IMR-90 (cell line): ENCODE data around the gene ING3. TPM values are rescaled to one million over a fixed set of nuclear protein-coding genes. Genes with fewer than 3 reads are reported as not detected.

Experiments
- ATAC-seq: fragments of 200-7000 bp; cut with Tn5 transposase; 2 replicates; pipeline ENCODE4 v1.9.1; 2020; ENCODE audit warnings: low read depth, mild to moderate bottlenecking, moderate library complexity
- BruUV-seq: library from RNA; stranded (reverse); fragments of 400-500 nt; replicated peaks from 2 replicates; lab custom pipeline; 2021; lab: Mats Ljungman, UMichigan
- CTCF ChIA-PET: fragments of 300-600 bp; formaldehyde crosslinking; extraction: SDS; loops from one replicate; lab custom pipeline; 2021; ENCODE audit warnings: antibody characterized with exemption; lab: Yijun Ruan, JAX
- POLR2A ChIA-PET: fragments of 300-600 bp; sonication (Branson Sonifier 250); formaldehyde crosslinking; loops from one replicate; lab custom pipeline; 2022; ENCODE audit warnings: antibody characterized with exemption; ENCODE audit not compliant: unreplicated experiment; lab: Charles Lee
- DNase-seq: peaks from one replicate; pipeline ENCODE4 v3.0.0; 2013
- H2AFZ ChIP-seq: replicated peaks from 2 replicates; pipeline ENCODE3; 2013; ENCODE audit warnings: low read length, mild to moderate bottlenecking; ENCODE audit not compliant: poor library complexity
- H2AK5ac ChIP-seq: 2 replicates; pipeline ENCODE4 v1.6.1; 2013; ENCODE audit warnings: low read depth, low read length, inconsistent platforms
- H2AK9ac ChIP-seq: replicated peaks from 2 replicates; pipeline ENCODE3; 2013; ENCODE audit warnings: mild to moderate bottlenecking, low read depth, low read length, moderate library complexity; ENCODE audit not compliant: poor library complexity
- H2BK120ac ChIP-seq: 2 replicates; pipeline ENCODE4 v1.6.1; 2013; ENCODE audit warnings: low read depth, low read length, inconsistent platforms
- H2BK15ac ChIP-seq: 3 replicates; pipeline ENCODE4 v1.6.1; 2013; ENCODE audit warnings: low read depth, low read length, inconsistent platforms
- H2BK20ac ChIP-seq: 2 replicates; pipeline ENCODE4 v1.6.1; 2013; ENCODE audit warnings: low read depth, mild to moderate bottlenecking, inconsistent platforms, low read length, moderate library complexity
- H2BK5ac ChIP-seq: 2 replicates; pipeline ENCODE4 v1.6.1; 2013; ENCODE audit warnings: mild to moderate bottlenecking, low read depth, low read length, inconsistent platforms; ENCODE audit not compliant: poor library complexity, severe bottlenecking
- H3K14ac ChIP-seq: replicated peaks from 2 replicates; pipeline ENCODE4 v1.6.1; 2013; ENCODE audit warnings: low read depth, low read length, inconsistent platforms
- H3K18ac ChIP-seq: 2 replicates; pipeline ENCODE4 v1.6.1; 2013; ENCODE audit warnings: low read depth, low read length, control low read depth
- H3K23ac ChIP-seq: 2 replicates; pipeline ENCODE4 v1.6.1; 2013; ENCODE audit warnings: low read depth, low read length, inconsistent platforms
- H3K27ac ChIP-seq: 2 replicates; pipeline ENCODE4 v1.5.1; 2013; ENCODE audit warnings: mild to moderate bottlenecking, control low read depth, low read length; ENCODE audit not compliant: insufficient read depth
- H3K27me3 ChIP-seq: 2 replicates; pipeline ENCODE4 v1.6.1; 2013; ENCODE audit warnings: low read length; ENCODE audit not compliant: control insufficient read depth, insufficient read depth
- H3K36me3 ChIP-seq: 2 replicates; pipeline ENCODE4 v1.6.1; 2013; ENCODE audit warnings: low read length, mixed read lengths; ENCODE audit not compliant: control insufficient read depth, insufficient read depth
- H3K4ac ChIP-seq: 2 replicates; pipeline ENCODE4 v1.6.1; 2013; ENCODE audit warnings: low read depth, low read length, inconsistent platforms
- H3K4me1 ChIP-seq: 2 replicates; pipeline ENCODE4 v1.6.1; 2013; ENCODE audit warnings: low read length, mixed read lengths; ENCODE audit not compliant: control insufficient read depth, insufficient read depth
- H3K4me2 ChIP-seq: 2 replicates; pipeline ENCODE4 v1.6.1; 2013; ENCODE audit warnings: low read depth, mild to moderate bottlenecking, control low read depth, low read length, moderate library complexity
- H3K4me3 ChIP-seq: 2 replicates; pipeline ENCODE4 v1.5.1; 2013; ENCODE audit warnings: low read depth, mild to moderate bottlenecking, control low read depth, low read length, moderate library complexity; ENCODE audit not compliant: insufficient read depth
- H3K56ac ChIP-seq: 2 replicates; pipeline ENCODE4 v1.6.1; 2013; ENCODE audit warnings: low read length, inconsistent platforms; ENCODE audit not compliant: insufficient read depth; ENCODE audit errors: extremely low read depth
- H3K79me1 ChIP-seq, 2 experiments: 2 replicates each; pipeline ENCODE4 v1.6.1; 2013; ENCODE audit warnings: low read length in 2 of 2, inconsistent platforms in 1 of 2, low read depth in 1 of 2
- H3K9ac ChIP-seq: 2 replicates; pipeline ENCODE4 v1.6.1; 2013; ENCODE audit warnings: low read depth, low read length, control low read depth
- H3K9me1 ChIP-seq: 2 replicates; pipeline ENCODE4 v1.6.1; 2013; ENCODE audit warnings: low read length, inconsistent platforms; ENCODE audit not compliant: insufficient read depth
- H3K9me3 ChIP-seq: 2 replicates; pipeline ENCODE4 v1.6.1; 2013; ENCODE audit warnings: low read length; ENCODE audit not compliant: control insufficient read depth, insufficient read depth
- H4K20me1 ChIP-seq: 2 replicates; pipeline ENCODE4 v1.6.1; 2013; ENCODE audit warnings: low read length, inconsistent platforms; ENCODE audit not compliant: insufficient read depth
- H4K5ac ChIP-seq: 2 replicates; pipeline ENCODE4 v1.6.1; 2013; ENCODE audit warnings: mild to moderate bottlenecking, low read depth, low read length, control low read depth
- H4K8ac ChIP-seq, 2 experiments: 2 replicates each; pipeline ENCODE4 v1.6.1; 2013; ENCODE audit warnings: low read depth in 2 of 2, low read length in 2 of 2, control low read depth in 1 of 2, inconsistent platforms in 1 of 2
- H4K91ac ChIP-seq: 2 replicates; pipeline ENCODE4 v1.6.1; 2013; ENCODE audit warnings: low read depth, low read length, inconsistent platforms; ENCODE audit not compliant: insufficient read depth
- CTCF ChIP-seq: conservative IDR thresholded peaks from 2 replicates; pipeline ENCODE4 v1.5.1; 2012; ENCODE audit warnings: mild to moderate bottlenecking, low read depth, low read length, improper control_type of control experiment
- POLR2A ChIP-seq: IDR thresholded peaks from 2 replicates; pipeline ENCODE4 v1.6.1; 2012; ENCODE audit warnings: mild to moderate bottlenecking, low read depth, low read length
- RAD21 ChIP-seq: IDR thresholded peaks from 2 replicates; pipeline ENCODE4 v1.6.1; 2012; ENCODE audit warnings: low read length, improper control_type of control experiment
- RFX5 ChIP-seq: IDR thresholded peaks from 2 replicates; pipeline ENCODE4 v1.8.0; 2012; ENCODE audit warnings: low read depth, mild to moderate bottlenecking, low read length, moderate library complexity
- WGBS, 2 experiments: methylation state at CpG; one replicate each; pipeline versions ENCODE4 v1.1.5 to v1.1.7; 2013; ENCODE audit warnings: missing lambda C conversion rate in 2 of 2; ENCODE audit not compliant: insufficient read length in 1 of 2; ENCODE audit errors: extremely low coverage in 2 of 2; 5-methylcytosine and 5-hydroxymethylcytosine counted together
- dilution Hi-C: fragments of 300-500 bp; cut with HindIII; formaldehyde crosslinking; loops from one replicate; pipeline ENCODE4 v1.14.3; 2018; ENCODE audit warnings: low sequenced_read_pairs; ENCODE audit not compliant: unreplicated experiment
- in situ Hi-C: fragments of 300-500 bp; cut with MboI; formaldehyde crosslinking; loops from 3 replicates; pipeline ENCODE4 v1.14.3; 2019; ENCODE audit warnings: low sequenced_read_pairs, inconsistent platforms, mixed read lengths
- intact Hi-C: fragments of 100-400 bp; cut with micrococcal nuclease; formaldehyde crosslinking; loops from 2 replicates; pipeline ENCODE4 v1.10.0; 2022
- polyA plus RNA-seq, 3 experiments: library from polyadenylated mRNA; depleted of rRNA; stranded (reverse); fragments of >200 nt; gene quantifications; 2 replicates each; pipeline ENCODE4 v1.2.3, GENCODE V29; 2012; ENCODE audit warnings: low replicate concordance in 1 of 3
- total RNA-seq: library from RNA; depleted of rRNA; stranded (reverse); fragments of >200 nt; gene quantifications from 2 replicates; pipeline ENCODE4 v1.2.3, GENCODE V29; 2012

Gene ING3
- total and polyA plus RNA-seq, 2 of the 4 experiments (the other 2 are of a cell fraction), result 7.2 to 11.3 TPM

DNA sequence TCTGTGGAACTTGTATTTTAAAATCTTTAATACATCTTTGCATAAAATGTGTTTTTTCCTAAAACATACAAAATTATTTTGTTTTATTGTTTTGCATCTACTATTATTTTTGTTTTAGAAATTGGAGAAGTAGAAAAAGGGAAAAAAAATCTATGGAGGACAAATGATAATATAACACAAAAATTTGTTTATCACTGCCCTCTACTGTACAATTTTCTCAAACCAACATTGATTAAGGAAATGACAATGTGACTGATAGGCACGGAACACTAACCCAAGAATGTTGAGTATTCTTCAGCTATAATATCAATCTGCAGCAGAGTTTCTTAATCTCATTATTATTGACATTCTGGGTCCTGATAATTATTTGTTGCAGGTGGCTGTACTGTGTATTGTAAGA is 9.5 kb upstream of the ING3 start:
- H4K5ac ChIP-seq, result no peak overlapping the region

More for the DNA sequence above, 9.5 kb upstream of the ING3 start:
- Histone ChIP-seq H3K56ac (no peak overlapping the region), H4K91ac (no peak overlapping the region), H2BK15ac (no peak overlapping the region), H3K14ac (no peak overlapping the region), H3K27me3 (no peaks in the 10 kb centered on the region), H3K4ac (no peak overlapping the region), H2BK120ac (no peak overlapping the region), H2AK5ac (no peak overlapping the region), H2BK20ac (no peak overlapping the region), H3K18ac (no peak overlapping the region), H3K9ac (no peak overlapping the region), H3K4me1 (no peaks in the 10 kb centered on the region), H2AK9ac (no peak overlapping the region), H4K8ac (no peak overlapping the region), H3K27ac (no peak overlapping the region), H3K9me3 (no peaks in the 10 kb centered on the region), H2AFZ (no peak overlapping the region), H3K79me1 (no peaks in the 10 kb centered on the region), H3K4me2 (no peak overlapping the region), H3K9me1 (no peaks in the 10 kb centered on the region), H2BK5ac (no peak overlapping the region), H3K36me3 (no peaks in the 10 kb centered on the region), H3K23ac (no peak overlapping the region), H4K20me1 (no peaks in the 10 kb centered on the region), H3K4me3 (no peak overlapping the region)
- DNase-seq (no peak), ATAC-seq (peak; percentile 57; the same call in 1 of the 2 replicates)
- in situ Hi-C loops, result no loop called here
- no TSS peak for BruUV-seq
- ChIA-PET CTCF (interaction anchor here (1.3 kb wide), 1 partner anchor 149 kb away, joined by 5 read pairs; no protein-coding TSS in a partner anchor), POLR2A (no interaction called here)
- TF ChIP-seq RFX5, result no peak
- peak; percentile 32; the same call in 1 of the 2 replicates for TF ChIP-seq RAD21
- TF ChIP-seq POLR2A, result no peak
- peak; percentile 40 for TF ChIP-seq CTCF
- intact Hi-C loops, result loop anchor here (1.0 to 5.0 kb wide), 3 partner anchors 84 to 148 kb away; partner anchors contain the start of gene TSPAN12
- dilution Hi-C loops, result no loop called here
- no CpG with 5 or more reads among the region's 1 CpG for WGBS, 2 experiments
